OCI-LY3 (cell line): ENCODE data around the gene DAZAP1.

Experiments used
- H2AFZ ChIP-seq: fragments of 200-600, 300-600 bp; shearing (Covaris generic); 2 replicates; pipeline ENCODE4 v1.6.0; 2014; ENCODE audit warnings: antibody characterized with exemption, low read depth, low read length
- H3K27ac ChIP-seq: fragments of 200-600, 300-600 bp; sonication (generic); 2 replicates; pipeline ENCODE4 v1.5.1; 2014; ENCODE audit warnings: mild to moderate bottlenecking, low read length, moderate library complexity, mixed read lengths
- H3K27me3 ChIP-seq: fragments of 200-600, 300-600 bp; sonication (generic); 2 replicates; pipeline ENCODE4 v1.6.1; 2014; ENCODE audit warnings: low read depth, low read length, mixed read lengths
- H3K36me3 ChIP-seq: fragments of 200-600, 300-600 bp; sonication (generic); replicated peaks from 2 replicates; pipeline ENCODE3; 2014; ENCODE audit warnings: low read depth, low read length, mixed read lengths
- H3K4me1 ChIP-seq: fragments of 300-600, 200-600 bp; sonication (generic); 2 replicates; pipeline ENCODE4 v1.6.1; 2014; ENCODE audit warnings: low read length, mixed read lengths
- H3K4me2 ChIP-seq: fragments of 200-600, 300-600 bp; sonication (generic); 2 replicates; pipeline ENCODE4 v1.6.1; 2014; ENCODE audit warnings: low read length, mixed read lengths
- H3K4me3 ChIP-seq: fragments of 300-600, 200-600 bp; sonication (generic); 2 replicates; pipeline ENCODE4 v1.5.1; 2014; ENCODE audit warnings: antibody characterized with exemption, mild to moderate bottlenecking, low read length, moderate library complexity
- H3K79me2 ChIP-seq: fragments of 300-600, 200-600 bp; shearing (Covaris generic); 2 replicates; pipeline ENCODE4 v1.6.1; 2014; ENCODE audit warnings: mild to moderate bottlenecking, low read length, mixed read lengths
- H3K9ac ChIP-seq: fragments of 300-600, 200-600 bp; shearing (Covaris generic); 2 replicates; pipeline ENCODE4 v1.6.0; 2014; ENCODE audit warnings: mild to moderate bottlenecking, low read length, moderate library complexity
- H3K9me3 ChIP-seq: fragments of 200-600, 300-600 bp; shearing (Covaris generic); 2 replicates; pipeline ENCODE4 v1.6.1; 2014; ENCODE audit warnings: low read length, mixed read lengths; ENCODE audit not compliant: insufficient read depth
- H4K20me1 ChIP-seq: fragments of 200-600, 300-600 bp; sonication (generic); 2 replicates; pipeline ENCODE4 v1.6.1; 2016; ENCODE audit warnings: low read length, mixed read lengths; ENCODE audit not compliant: insufficient read depth
- EZH2phosphoT487 ChIP-seq: fragments of 200-600 bp; shearing (Covaris generic); IDR thresholded peaks from 2 replicates; pipeline ENCODE4 v1.6.1; 2018; ENCODE audit warnings: antibody characterized with exemption, mixed run types, low read depth
- TF ChIP-seq, protein P1 (sequence below): fragments of 200-600, 300-600 bp; sonication (generic); IDR thresholded peaks from 2 replicates; pipeline ENCODE4 v1.5.1; 2014; ENCODE audit warnings: antibody characterized with exemption, low read length, low read depth

Gene DAZAP1

DNA sequence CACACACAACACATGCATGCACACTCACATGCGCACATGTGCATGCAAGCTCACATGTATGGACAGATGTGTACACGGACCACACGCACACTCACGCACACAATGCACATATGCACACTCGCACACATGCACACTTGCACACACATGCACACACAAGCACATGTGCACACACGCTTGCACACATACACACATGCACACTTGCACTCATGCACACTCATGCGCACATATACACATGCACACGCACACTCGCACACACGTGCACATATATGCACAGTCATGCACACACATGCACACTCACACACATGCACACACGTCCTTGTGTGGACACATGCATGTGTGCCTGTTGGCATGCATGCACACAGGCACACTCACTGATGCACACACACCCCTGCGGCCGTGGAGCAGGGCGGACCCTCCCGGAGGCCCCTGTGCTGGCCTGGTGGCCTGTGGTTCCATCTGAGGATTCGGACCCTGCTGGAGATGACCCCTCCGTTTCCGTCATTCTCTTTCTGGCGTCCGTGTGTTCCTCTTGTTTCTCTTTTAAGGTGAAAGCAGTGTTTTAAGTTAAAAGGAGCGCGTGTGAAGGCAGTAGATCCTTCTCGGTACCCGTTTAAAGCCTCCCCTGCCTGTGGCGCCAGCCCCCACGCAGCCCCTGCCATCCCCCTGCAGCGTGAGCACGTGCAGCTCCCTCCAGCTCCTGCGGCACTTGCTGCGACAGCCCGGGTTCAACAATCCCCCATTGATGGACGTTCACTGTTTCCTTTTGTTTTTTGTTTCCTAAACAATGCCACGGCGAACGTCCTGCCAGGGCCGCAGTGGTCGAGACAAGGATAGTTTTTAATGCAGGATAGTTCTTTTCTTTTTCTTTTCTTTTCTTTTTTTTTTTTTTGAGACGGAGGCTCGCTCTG lies 18.1 kb upstream of the DAZAP1 start:
- peaks cover 36% of the 10 kb centered on the region for H3K36me3 ChIP-seq
- H3K4me2 ChIP-seq = no peak overlapping the region
- H3K9ac ChIP-seq = no peak overlapping the region
- H3K9me3 ChIP-seq = no peaks in the 10 kb centered on the region
- no peaks in the 10 kb centered on the region for H3K27me3 ChIP-seq
- no peak overlapping the region for H3K27ac ChIP-seq
- no peak overlapping the region for H2AFZ ChIP-seq
- TF ChIP-seq, protein P1, sequence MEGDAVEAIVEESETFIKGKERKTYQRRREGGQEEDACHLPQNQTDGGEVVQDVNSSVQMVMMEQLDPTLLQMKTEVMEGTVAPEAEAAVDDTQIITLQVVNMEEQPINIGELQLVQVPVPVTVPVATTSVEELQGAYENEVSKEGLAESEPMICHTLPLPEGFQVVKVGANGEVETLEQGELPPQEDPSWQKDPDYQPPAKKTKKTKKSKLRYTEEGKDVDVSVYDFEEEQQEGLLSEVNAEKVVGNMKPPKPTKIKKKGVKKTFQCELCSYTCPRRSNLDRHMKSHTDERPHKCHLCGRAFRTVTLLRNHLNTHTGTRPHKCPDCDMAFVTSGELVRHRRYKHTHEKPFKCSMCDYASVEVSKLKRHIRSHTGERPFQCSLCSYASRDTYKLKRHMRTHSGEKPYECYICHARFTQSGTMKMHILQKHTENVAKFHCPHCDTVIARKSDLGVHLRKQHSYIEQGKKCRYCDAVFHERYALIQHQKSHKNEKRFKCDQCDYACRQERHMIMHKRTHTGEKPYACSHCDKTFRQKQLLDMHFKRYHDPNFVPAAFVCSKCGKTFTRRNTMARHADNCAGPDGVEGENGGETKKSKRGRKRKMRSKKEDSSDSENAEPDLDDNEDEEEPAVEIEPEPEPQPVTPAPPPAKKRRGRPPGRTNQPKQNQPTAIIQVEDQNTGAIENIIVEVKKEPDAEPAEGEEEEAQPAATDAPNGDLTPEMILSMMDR = no peak
- TF ChIP-seq EZH2phosphoT487 = no peak
- H3K79me2 ChIP-seq = peaks cover 33% of the 10 kb centered on the region
- H3K4me3 ChIP-seq = no peak overlapping the region
- no peaks in the 10 kb centered on the region for H4K20me1 ChIP-seq
- H3K4me1 ChIP-seq = peaks cover 7% of the 10 kb centered on the region

DNA sequence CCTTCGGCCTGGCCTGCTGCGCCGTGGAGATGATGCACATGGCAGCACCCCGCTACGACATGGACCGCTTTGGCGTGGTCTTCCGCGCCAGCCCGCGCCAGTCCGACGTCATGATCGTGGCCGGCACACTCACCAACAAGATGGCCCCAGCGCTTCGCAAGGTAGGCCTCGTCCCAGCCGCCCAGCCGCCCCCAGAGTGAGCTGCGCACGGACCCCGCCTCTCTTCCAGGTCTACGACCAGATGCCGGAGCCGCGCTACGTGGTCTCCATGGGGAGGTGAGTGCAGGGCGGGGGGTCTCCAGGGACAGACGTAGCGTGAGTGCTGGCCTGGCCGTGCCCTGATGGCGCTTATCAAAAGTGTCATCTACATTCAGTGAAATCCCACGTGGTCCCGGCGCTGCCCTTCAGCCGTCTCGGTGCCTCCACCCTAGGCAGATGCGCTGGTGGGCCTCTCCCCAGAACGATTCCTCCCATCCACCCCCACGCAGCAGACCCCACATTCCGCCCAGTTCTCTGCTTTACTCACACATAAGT lies 16.4 kb upstream of the DAZAP1 start:
- Histone ChIP-seq H3K27ac (no peak overlapping the region), H4K20me1 (no peaks in the 10 kb centered on the region), H3K27me3 (no peaks in the 10 kb centered on the region), H3K4me1 (no peaks in the 10 kb centered on the region), H3K4me3 (no peak overlapping the region), H3K36me3 (peaks cover 33% of the 10 kb centered on the region), H3K4me2 (no peak overlapping the region), H2AFZ (no peak overlapping the region), H3K9ac (no peak overlapping the region), H3K9me3 (no peaks in the 10 kb centered on the region), H3K79me2 (peaks cover 16% of the 10 kb centered on the region)
- no peak for TF ChIP-seq EZH2phosphoT487
- TF ChIP-seq, protein P1 = no peak

DNA sequence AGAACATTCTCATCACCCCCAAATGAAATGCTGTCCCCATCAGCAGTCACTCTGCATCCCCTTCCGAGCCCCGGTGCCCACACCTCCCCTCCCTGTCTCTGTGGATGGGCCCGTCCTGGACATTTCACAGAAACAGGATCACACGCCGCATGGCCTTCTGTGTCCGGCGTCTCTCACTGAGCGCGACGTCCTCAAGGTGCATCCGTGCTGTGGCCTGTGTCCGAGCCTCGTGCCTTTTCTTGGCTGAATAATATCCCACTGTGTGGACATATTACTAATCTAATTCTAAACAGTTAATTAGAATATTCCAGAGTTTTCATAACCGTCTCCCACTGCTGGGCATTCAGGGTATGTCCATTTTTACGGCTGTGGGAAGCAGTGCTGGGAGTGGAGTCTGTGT lies 15.0 kb upstream of the DAZAP1 start:
- H3K9me3 ChIP-seq = no peaks in the 10 kb centered on the region
- H3K27me3 ChIP-seq = no peaks in the 10 kb centered on the region
- peaks cover 4% of the 10 kb centered on the region; the same call in 1 of the 2 replicates for H3K79me2 ChIP-seq
- TF ChIP-seq, protein P1 = no peak
- TF ChIP-seq EZH2phosphoT487 = no peak
- peaks cover 31% of the 10 kb centered on the region for H3K36me3 ChIP-seq
- H4K20me1 ChIP-seq = no peaks in the 10 kb centered on the region; the same call in 1 of the 2 replicates
- no peaks in the 10 kb centered on the region for H3K4me1 ChIP-seq
- H3K4me3 ChIP-seq = no peak overlapping the region
- no peak overlapping the region for H3K27ac ChIP-seq
- H2AFZ ChIP-seq = no peak overlapping the region
- H3K4me2 ChIP-seq = no peak overlapping the region
- H3K9ac ChIP-seq = no peak overlapping the region

DNA sequence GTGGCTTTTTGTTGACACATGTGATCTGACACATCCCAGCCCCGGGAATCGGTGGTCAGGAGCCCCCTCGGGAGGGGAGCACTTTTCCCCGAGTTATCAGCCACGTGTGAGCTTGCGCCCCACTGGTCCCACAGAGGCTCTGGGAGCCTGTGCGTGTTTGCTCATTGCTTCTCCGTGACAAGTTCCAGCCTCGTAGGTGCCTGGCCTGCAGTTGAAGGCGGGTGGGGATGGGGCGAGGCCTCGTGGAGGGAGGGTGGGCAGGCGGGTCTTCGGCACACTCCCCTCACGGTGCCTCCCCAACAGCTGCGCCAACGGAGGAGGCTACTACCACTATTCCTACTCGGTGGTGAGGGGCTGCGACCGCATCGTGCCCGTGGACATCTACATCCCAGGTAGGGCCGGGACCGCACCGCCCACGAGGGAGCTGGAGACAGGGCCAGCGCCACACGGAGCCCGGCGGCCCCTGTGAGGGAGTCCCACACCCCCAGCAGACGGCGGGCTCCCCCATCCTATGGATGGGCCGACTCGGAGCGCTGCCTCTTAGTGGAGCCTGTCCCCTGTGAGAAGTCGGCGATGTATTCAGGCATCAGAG lies 14.4 kb upstream of the DAZAP1 start:
- no peak overlapping the region for H3K9ac ChIP-seq
- H2AFZ ChIP-seq = no peak overlapping the region
- H3K36me3 ChIP-seq = peaks cover 30% of the 10 kb centered on the region
- no peak overlapping the region for H3K27ac ChIP-seq
- no peaks in the 10 kb centered on the region for H3K4me1 ChIP-seq
- TF ChIP-seq, protein P1 = no peak
- TF ChIP-seq EZH2phosphoT487 = no peak
- no peaks in the 10 kb centered on the region for H3K27me3 ChIP-seq
- H3K79me2 ChIP-seq = 0 out of 2 replicates have a peak, but pooled peaks cover under 1% of the 10 kb centered on the region
- H3K4me3 ChIP-seq = no peak overlapping the region
- no peak overlapping the region for H3K4me2 ChIP-seq
- H3K9me3 ChIP-seq = no peaks in the 10 kb centered on the region
- no peaks in the 10 kb centered on the region; the same call in 1 of the 2 replicates for H4K20me1 ChIP-seq
